CD4-positive, CD25-positive, alpha-beta regulatory T cell (primary cell): ENCODE measurements around the gene PRIM1. TPM values are rescaled to one million over a fixed set of nuclear protein-coding genes. Genes with fewer than 3 reads are reported as not detected.
"Not testable (repeated sequence)": the region's sequence is repeated elsewhere in the genome, so short reads cannot be mapped to it uniquely, and the experiment has no call there.

ENCODE experiments used
- ATAC-seq, 2 donors: fragments of 150-1000 bp; cut with Tn5 transposase; one replicate each; pipeline ENCODE4 v1.10.0; 2021; ENCODE audit warnings: low read depth in 2 of 2, moderate number of reproducible peaks in 2 of 2, moderate library complexity in 1 of 2
- DNase-seq, 3 donors: peaks; one replicate each; pipeline versions ENCODE4 v3.0.0 to v3.0.0-alpha.2; 2012 to 2022; ENCODE audit warnings: mixed read lengths in 1 of 3
- H3K27ac ChIP-seq: one replicate; pipeline ENCODE4 v1.7.0; 2013; ENCODE audit warnings: mild to moderate bottlenecking, low read length; ENCODE audit not compliant: insufficient read depth, poor library complexity, severe bottlenecking
- H3K27me3 ChIP-seq: one replicate; pipeline ENCODE4 v1.7.0; 2013; ENCODE audit warnings: low read length; ENCODE audit not compliant: control insufficient read depth, insufficient read depth
- H3K36me3 ChIP-seq: one replicate; pipeline ENCODE4 v1.7.0; 2013; ENCODE audit warnings: mild to moderate bottlenecking, low read length, moderate library complexity; ENCODE audit not compliant: control insufficient read depth, insufficient read depth
- H3K4me1 ChIP-seq: 2 replicates; pipeline ENCODE4 v1.7.0; 2013; ENCODE audit warnings: mild to moderate bottlenecking, low read length; ENCODE audit not compliant: insufficient read depth, control insufficient read depth, poor library complexity, severe bottlenecking
- H3K4me3 ChIP-seq: one replicate; pipeline ENCODE4 v1.7.0; 2013; ENCODE audit warnings: low read depth, mild to moderate bottlenecking, low read length, moderate library complexity
- H3K9me3 ChIP-seq, 2 experiments: 1 replicate in 1 of 2; 2 replicates in 1 of 2; pipeline ENCODE4 v1.7.0; 2013; ENCODE audit warnings: low read length in 2 of 2, mild to moderate bottlenecking in 1 of 2, moderate library complexity in 1 of 2; ENCODE audit not compliant: control insufficient read depth in 2 of 2
- H3K27ac Mint-ChIP-seq, 3 donors: one replicate each; pipeline ENCODE4 v1.8.0; 2020 to 2022; ENCODE audit warnings: mild to moderate bottlenecking in 3 of 3, mixed read lengths in 3 of 3, moderate library complexity in 2 of 3
- H3K27me3 Mint-ChIP-seq: one replicate; pipeline ENCODE4 v1.8.0; 2022; ENCODE audit warnings: mild to moderate bottlenecking, mixed read lengths
- H3K36me3 Mint-ChIP-seq: one replicate; pipeline ENCODE4 v1.8.0; 2020; ENCODE audit warnings: mixed read lengths
- H3K4me1 Mint-ChIP-seq, 4 donors: one replicate each; pipeline ENCODE4 v1.8.0; 2020 to 2022; ENCODE audit warnings: mixed read lengths in 4 of 4, mild to moderate bottlenecking in 1 of 4
- H3K4me3 Mint-ChIP-seq, 4 donors: one replicate each; pipeline ENCODE4 v1.8.0; 2020 to 2022; ENCODE audit warnings: mild to moderate bottlenecking in 4 of 4, mixed read lengths in 4 of 4, moderate library complexity in 3 of 4
- H3K9me3 Mint-ChIP-seq, 7 donors: one replicate each; pipeline ENCODE4 v1.8.0; 2020 to 2022; ENCODE audit warnings: mixed read lengths in 7 of 7, mild to moderate bottlenecking in 3 of 7, moderate library complexity in 2 of 7
- polyA plus RNA-seq, 4 donors: library from polyadenylated mRNA; unstranded; fragments of 300-500 nt; fragmentation: Illumina TruSeq; gene quantifications; one replicate each; pipeline ENCODE4 v1.2.3, GENCODE V29; 2021
- total RNA-seq: library from RNA; stranded (reverse); gene quantifications from one replicate; pipeline ENCODE4 v1.2.3, GENCODE V29; 2022

The PRIM1 gene
- total and polyA plus RNA-seq, 5 donors from 2014 or later: 15.1 to 46.1 (median 36.1) TPM

DNA sequence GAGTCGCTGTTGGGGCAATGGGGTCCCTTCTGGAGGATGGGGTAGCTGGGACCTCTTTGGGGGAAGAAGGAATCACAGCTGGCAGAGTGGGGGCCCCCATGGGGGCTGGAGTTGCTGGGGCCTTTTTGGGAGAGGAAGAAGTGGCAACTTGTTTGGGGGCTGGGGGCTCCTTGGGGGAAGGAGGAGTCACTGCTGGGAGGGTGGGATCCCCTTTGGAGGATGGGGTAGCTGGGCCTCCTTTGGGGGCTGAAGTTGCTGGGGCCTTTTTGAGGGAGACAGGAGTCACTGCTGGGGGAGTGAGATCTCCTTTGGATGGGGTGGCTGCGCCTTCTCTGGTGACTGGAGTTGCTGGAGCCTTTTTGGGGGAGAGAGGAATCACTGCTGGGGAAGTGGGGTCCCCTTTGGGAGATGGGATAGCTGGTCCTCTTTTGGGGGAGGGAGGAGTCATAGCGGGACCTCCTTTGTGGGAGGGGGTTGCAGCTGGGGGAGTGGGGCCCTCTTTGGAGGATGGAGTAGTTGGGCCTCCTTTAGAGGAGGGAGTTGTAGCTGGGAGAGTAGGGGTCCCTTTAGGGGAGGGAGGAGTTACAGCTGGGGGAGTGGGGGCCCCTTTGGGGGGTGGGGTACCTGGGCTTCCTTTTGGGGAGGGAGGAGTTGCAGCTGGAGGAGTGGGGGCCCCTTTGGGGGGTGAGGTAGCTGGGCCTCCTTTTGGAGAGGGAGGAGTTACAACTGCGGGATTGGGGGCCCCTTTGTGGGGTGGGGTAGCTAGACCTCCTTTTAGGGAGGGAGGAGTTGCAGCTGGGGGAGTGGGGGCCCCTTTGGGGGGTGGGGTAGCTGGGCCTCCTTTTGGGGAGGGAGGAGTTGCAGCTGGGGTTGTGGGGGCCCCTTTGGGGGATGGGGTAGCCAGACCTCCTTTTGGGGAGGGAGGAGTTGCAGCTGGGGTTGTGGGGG lies 34.9 kb downstream of the PRIM1 start:
- Histone ChIP-seq H3K4me3 (no peak overlapping the region), H3K36me3 (peaks cover 74% of the 10 kb centered on the region), H3K9me3 (no peaks in the 10 kb centered on the region), H3K27ac (peak overlapping the region; percentile 41), H3K27me3 (no peaks in the 10 kb centered on the region), H3K4me1 (peaks cover 65% of the 10 kb centered on the region)
- no peaks in the 10 kb centered on the region for H3K27me3 Mint-ChIP-seq
- DNase-seq: no peak
- no peak for ATAC-seq
- H3K9me3 Mint-ChIP-seq: no peaks in the 10 kb centered on the region
- H3K4me1 Mint-ChIP-seq: peaks cover 20 to 66% (median 47%) of the 10 kb centered on the region in 4 donors
- H3K4me3 Mint-ChIP-seq: peak overlapping the region in 1 of 4 donors; percentile 53
- no peak overlapping the region for H3K27ac Mint-ChIP-seq
- H3K36me3 Mint-ChIP-seq: peaks cover 65% of the 10 kb centered on the region

GRCh38 chr12:56716458-56716857 lies 35.7 kb downstream of the PRIM1 start:
- Mint-ChIP-seq H3K4me3 (peak overlapping the region in 2 of 4 donors; percentile 22 to 66), H3K36me3 (peaks cover 64% of the 10 kb centered on the region), H3K27me3 (no peaks in the 10 kb centered on the region), H3K4me1 (peaks cover 16 to 58% (median 40%) of the 10 kb centered on the region in 4 donors), H3K9me3 (no peaks in the 10 kb centered on the region), H3K27ac (peak overlapping the region; percentile 16 to 95 (median 82))
- H3K9me3 ChIP-seq: no peaks in the 10 kb centered on the region
- H3K27ac ChIP-seq: no peak overlapping the region
- H3K4me3 ChIP-seq: no peak overlapping the region
- no peaks in the 10 kb centered on the region for H3K27me3 ChIP-seq
- H3K36me3 ChIP-seq: peaks cover 72% of the 10 kb centered on the region
- DNase-seq: no peak
- no peak for ATAC-seq
- H3K4me1 ChIP-seq: peaks cover 57% of the 10 kb centered on the region

- H3K27ac ChIP-seq: no peak overlapping the region
- H3K36me3 ChIP-seq: peaks cover 69% of the 10 kb centered on the region
- peaks cover 50% of the 10 kb centered on the region for H3K4me1 ChIP-seq
- no peaks in the 10 kb centered on the region for H3K27me3 ChIP-seq
- DNase-seq: no peak
- H3K9me3 ChIP-seq: no peaks in the 10 kb centered on the region
- H3K4me3 Mint-ChIP-seq: peak overlapping the region in 2 of 4 donors; percentile 22 to 66
- H3K36me3 Mint-ChIP-seq: peaks cover 66% of the 10 kb centered on the region
- ATAC-seq: no peak
- H3K27ac Mint-ChIP-seq: peak overlapping the region in 2 of 3 donors; percentile 16 to 37
- no peaks in the 10 kb centered on the region for H3K9me3 Mint-ChIP-seq
- H3K4me3 ChIP-seq: no peak overlapping the region
- no peaks in the 10 kb centered on the region for H3K27me3 Mint-ChIP-seq
- peaks cover 14 to 52% (median 37%) of the 10 kb centered on the region in 4 donors for H3K4me1 Mint-ChIP-seq
Measured at GRCh38 chr12:56715798-56716197, 36.3 kb downstream of the PRIM1 start.

DNA sequence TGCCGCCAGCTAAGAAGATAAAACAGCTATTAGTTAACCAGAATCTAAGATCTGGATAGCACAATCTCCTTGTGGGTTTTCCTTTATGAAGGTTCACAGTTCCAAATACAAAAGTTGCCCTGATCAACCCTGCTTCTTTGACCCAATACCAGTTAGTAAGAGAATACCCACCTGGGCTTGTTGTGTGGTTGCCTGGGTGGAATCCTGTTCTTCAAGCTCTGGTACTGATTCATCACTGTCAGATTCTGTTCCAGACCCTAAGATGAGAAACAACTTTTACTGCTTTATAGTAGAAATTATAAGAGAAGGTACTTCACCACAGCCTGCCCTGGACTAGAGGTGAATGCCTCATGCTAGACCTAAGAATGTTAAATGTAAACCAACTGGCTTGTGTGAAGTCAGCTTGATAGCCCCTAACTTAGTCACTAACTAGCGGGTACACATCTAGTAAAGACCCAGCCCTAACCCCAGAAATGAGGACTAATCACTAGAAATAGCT lies 37.6 kb downstream of the PRIM1 start:
- Histone ChIP-seq H3K9me3 (no peaks in the 10 kb centered on the region), H3K27me3 (no peaks in the 10 kb centered on the region), H3K27ac (no peak overlapping the region), H3K4me3 (no peak overlapping the region), H3K36me3 (peaks cover 55% of the 10 kb centered on the region), H3K4me1 (peaks cover 39% of the 10 kb centered on the region)
- H3K36me3 Mint-ChIP-seq: peaks cover 53% of the 10 kb centered on the region
- H3K9me3 Mint-ChIP-seq: no peaks in the 10 kb centered on the region
- peak overlapping the region in 2 of 3 donors; percentile 36 to 56 for H3K27ac Mint-ChIP-seq
- DNase-seq: no peak
- H3K27me3 Mint-ChIP-seq: no peaks in the 10 kb centered on the region
- peaks cover under 1 to 39% (median 24%) of the 10 kb centered on the region in 4 donors for H3K4me1 Mint-ChIP-seq
- no peak for ATAC-seq
- H3K4me3 Mint-ChIP-seq: no peak overlapping the region

GRCh38 chr12:56713345-56713744 lies 38.8 kb downstream of the PRIM1 start:
- Histone ChIP-seq H3K36me3 (peaks cover 49% of the 10 kb centered on the region), H3K4me3 (no peak overlapping the region), H3K27ac (no peak overlapping the region), H3K27me3 (no peaks in the 10 kb centered on the region), H3K9me3 (no peaks in the 10 kb centered on the region), H3K4me1 (peaks cover 27% of the 10 kb centered on the region)
- Mint-ChIP-seq H3K4me1 (peaks cover 0 to 29% (median 15%) of the 10 kb centered on the region in 4 donors), H3K27me3 (no peaks in the 10 kb centered on the region), H3K27ac (no peak overlapping the region), H3K9me3 (no peaks in the 10 kb centered on the region), H3K36me3 (peaks cover 45% of the 10 kb centered on the region), H3K4me3 (no peak overlapping the region)
- no peak for DNase-seq
- ATAC-seq: no peak

GRCh38 chr12:56709759-56710376 lies 42.3 kb downstream of the PRIM1 start:
- Mint-ChIP-seq H3K4me3 (no peak overlapping the region), H3K27me3 (peaks cover 4% of the 10 kb centered on the region), H3K27ac (peak overlapping the region in 1 of 3 donors; percentile 49), H3K9me3 (no peaks in the 10 kb centered on the region), H3K36me3 (peaks cover 31% of the 10 kb centered on the region), H3K4me1 (peaks cover 0 to 4% (median 3%) of the 10 kb centered on the region in 4 donors)
- no peaks in the 10 kb centered on the region for H3K4me1 ChIP-seq
- no peak overlapping the region for H3K27ac ChIP-seq
- no peaks in the 10 kb centered on the region for H3K27me3 ChIP-seq
- ATAC-seq: no peak
- H3K4me3 ChIP-seq: no peak overlapping the region
- no peaks in the 10 kb centered on the region for H3K9me3 ChIP-seq
- no peak for DNase-seq
- peaks cover 34% of the 10 kb centered on the region for H3K36me3 ChIP-seq

GRCh38 chr12:56704522-56704921 lies 47.6 kb downstream of the PRIM1 start:
- not testable (repeated sequence) for H3K4me1 Mint-ChIP-seq, H3K27me3 Mint-ChIP-seq, H3K9me3 ChIP-seq, ATAC-seq, H3K36me3 Mint-ChIP-seq, H3K4me3 Mint-ChIP-seq, H3K27ac ChIP-seq, H3K4me3 ChIP-seq, H3K36me3 ChIP-seq, H3K27me3 ChIP-seq, H3K9me3 Mint-ChIP-seq, DNase-seq, H3K4me1 ChIP-seq, H3K27ac Mint-ChIP-seq
